Measurements from ENCODE around the gene GRIK4.

DNA sequence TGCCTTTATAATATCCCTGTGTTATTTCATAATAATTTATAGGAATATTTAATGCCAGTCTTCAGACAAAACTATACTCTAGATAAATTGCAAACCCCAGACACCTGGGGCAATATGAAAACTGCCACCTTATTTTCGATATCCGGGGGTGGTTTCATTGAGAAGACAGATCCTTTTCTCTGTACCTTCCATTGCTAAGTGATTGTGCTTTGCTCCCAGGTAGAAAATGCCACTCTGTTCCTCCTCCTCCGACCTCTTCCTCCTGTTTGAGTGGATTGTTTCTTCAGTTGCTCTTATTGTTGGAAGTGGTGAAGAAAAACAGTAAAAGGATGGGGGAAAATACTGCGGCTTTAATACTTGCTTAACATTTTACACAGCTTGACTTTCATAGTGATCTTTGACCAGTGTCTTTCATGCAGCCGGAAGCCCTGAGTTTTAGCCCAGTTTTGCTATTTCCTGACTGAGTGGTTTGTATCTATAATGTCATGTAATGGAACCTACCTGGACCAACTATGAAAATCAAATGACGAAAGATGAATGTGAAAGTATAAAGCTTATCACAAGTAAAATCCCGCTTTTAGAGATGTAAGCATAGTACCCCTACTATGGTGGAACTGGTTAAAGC is 5.6 kb upstream of the GRIK4 start:
- TF ChIP-seq, protein P1, sequence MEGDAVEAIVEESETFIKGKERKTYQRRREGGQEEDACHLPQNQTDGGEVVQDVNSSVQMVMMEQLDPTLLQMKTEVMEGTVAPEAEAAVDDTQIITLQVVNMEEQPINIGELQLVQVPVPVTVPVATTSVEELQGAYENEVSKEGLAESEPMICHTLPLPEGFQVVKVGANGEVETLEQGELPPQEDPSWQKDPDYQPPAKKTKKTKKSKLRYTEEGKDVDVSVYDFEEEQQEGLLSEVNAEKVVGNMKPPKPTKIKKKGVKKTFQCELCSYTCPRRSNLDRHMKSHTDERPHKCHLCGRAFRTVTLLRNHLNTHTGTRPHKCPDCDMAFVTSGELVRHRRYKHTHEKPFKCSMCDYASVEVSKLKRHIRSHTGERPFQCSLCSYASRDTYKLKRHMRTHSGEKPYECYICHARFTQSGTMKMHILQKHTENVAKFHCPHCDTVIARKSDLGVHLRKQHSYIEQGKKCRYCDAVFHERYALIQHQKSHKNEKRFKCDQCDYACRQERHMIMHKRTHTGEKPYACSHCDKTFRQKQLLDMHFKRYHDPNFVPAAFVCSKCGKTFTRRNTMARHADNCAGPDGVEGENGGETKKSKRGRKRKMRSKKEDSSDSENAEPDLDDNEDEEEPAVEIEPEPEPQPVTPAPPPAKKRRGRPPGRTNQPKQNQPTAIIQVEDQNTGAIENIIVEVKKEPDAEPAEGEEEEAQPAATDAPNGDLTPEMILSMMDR (conservative IDR thresholded peaks at IDR 0.05; ENCODE audit: low read length): no peak
- no peak for TF ChIP-seq EZH2phosphoT487 (IDR thresholded peaks at IDR 0.05; ENCODE audit: borderline replicate concordance, low read depth, low read length)

Data from OCI-LY7 (cell line).